Measurements from ENCODE around the gene TMEM236.

- no peak for TF ChIP-seq CTCF (IDR thresholded peaks at IDR 0.05)
- TF ChIP-seq POLR2A (IDR thresholded peaks at IDR 0.05) = no peak
- TF ChIP-seq POLR2AphosphoS5 (IDR thresholded peaks at IDR 0.05) = no peak
These were observed 37.4 kb downstream of the TMEM236 start for GRCh38 chr10:17789396-17789795.

All from gastroesophageal sphincter (tissue), 3 donors.